ENCODE measurements around the gene HOXA3. TPM values are rescaled to one million over a fixed set of nuclear protein-coding genes. Genes with fewer than 3 reads are reported as not detected.
A peak's percentile ranks its signal among the peaks of the same experiment; 100 is the strongest.

HOXA3 gene
- total RNA-seq, 1 donor from 2014 or later, result 6.0 TPM

GRCh38 chr7:27112955-27113949, 39.1 kb downstream of the HOXA3 start:
- DNase-seq, result peak; percentile 94

GRCh38 chr7:27112361-27112760, 40.0 kb downstream of the HOXA3 start:
- peak; percentile 37 for DNase-seq

GRCh38 chr7:27111751-27112277, 40.6 kb downstream of the HOXA3 start:
- peak; percentile 18 for DNase-seq

GRCh38 chr7:27111042-27111750, 41.2 kb downstream of the HOXA3 start:
- DNase-seq, result peak; percentile 79

GRCh38 chr7:27110186-27111031, 42.0 kb downstream of the HOXA3 start:
- DNase-seq, result no peak

- DNase-seq, result no peak
These were observed 42.8 kb downstream of the HOXA3 start for GRCh38 chr7:27109466-27110185.

GRCh38 chr7:27108390-27109127, 43.8 kb downstream of the HOXA3 start:
- peak; percentile 76 for DNase-seq

GRCh38 chr7:27107391-27108381, 44.7 kb downstream of the HOXA3 start:
- peak; percentile 43 for DNase-seq

GRCh38 chr7:27106901-27107240, 45.5 kb downstream of the HOXA3 start:
- DNase-seq, result no peak

GRCh38 chr7:27106181-27106900, 46.0 kb downstream of the HOXA3 start:
- DNase-seq, result peak; percentile 69

- DNase-seq, result no peak
These were observed 46.9 kb downstream of the HOXA3 start for GRCh38 chr7:27105301-27106031.

GRCh38 chr7:27104341-27105058, 47.9 kb downstream of the HOXA3 start:
- DNase-seq, result no peak

- DNase-seq, result peak; percentile 46
These were observed 48.7 kb downstream of the HOXA3 start for GRCh38 chr7:27103489-27104226.

- DNase-seq, result peak; percentile 56
These were observed 49.6 kb downstream of the HOXA3 start, which contains the start of gene HOXA2 for GRCh38 chr7:27102581-27103442. TSS of gene HOXA2 (minus strand) at chr7:27102683. CDS start at chr7:27102500, 183 bp downstream.

- DNase-seq, result peak; percentile 17
These were observed 50.3 kb downstream of the HOXA3 start for GRCh38 chr7:27101957-27102580.
